K562 (cell line): ENCODE data around the gene ITGB2.

ENCODE experiments used
- BRCA1 ChIP-seq, 2 experiments: fragments of 450-650 bp in 1 of 2; sonication (generic) in 1 of 2; formaldehyde crosslinking in 1 of 2; IDR thresholded peaks; 2 replicates each; pipeline versions ENCODE4 v1.5.0 to v1.6.1; 2017 to 2020; ENCODE audit warnings: mild to moderate bottlenecking in 1 of 2, missing genetic modification reagents in 1 of 2
- EP300 ChIP-seq: IDR thresholded peaks from 2 replicates; pipeline ENCODE4 v1.6.1; 2012; ENCODE audit warnings: low read length, improper control_type of control experiment
- HMBOX1 ChIP-seq: sonication (generic); IDR thresholded peaks from 2 replicates; pipeline ENCODE4 v1.6.1; 2016
- KAT2B ChIP-seq: IDR thresholded peaks from one replicate; pipeline ENCODE4 v1.6.1; 2012; ENCODE audit warnings: low read depth, mild to moderate bottlenecking, control low read depth, inconsistent platforms, low read length, moderate library complexity
- PHB2 ChIP-seq: fragments of 450-650 bp; IDR thresholded peaks from 2 replicates; pipeline ENCODE4 v1.6.1; 2017; ENCODE audit warnings: low read depth
- POLR2AphosphoS5 ChIP-seq: IDR thresholded peaks from 2 replicates; pipeline ENCODE4 v1.6.1; 2011; ENCODE audit warnings: mild to moderate bottlenecking, low read depth, low read length, moderate library complexity; ENCODE audit not compliant: control insufficient read depth, insufficient read depth
- U2AF2 ChIP-seq: fragments of 200-400 bp; formaldehyde crosslinking; optimal IDR thresholded peaks from 2 replicates; pipeline ENCODE3; 2017; ENCODE audit warnings: low read depth, mild to moderate bottlenecking, low read length
- ZFX ChIP-seq: sonication (generic); formaldehyde crosslinking; IDR thresholded peaks from 2 replicates; pipeline ENCODE4 v1.8.0; 2022; ENCODE audit warnings: mild to moderate bottlenecking, missing genetic modification reagents, moderate library complexity
- ZNF76 ChIP-seq: fragments of 250-450 bp; sonication (Bioruptor Pico); IDR thresholded peaks from 2 replicates; pipeline ENCODE4 v1.4.0; 2020; ENCODE audit warnings: mild to moderate bottlenecking, moderate library complexity, borderline replicate concordance
- TF ChIP-seq, protein P1 (sequence below), 2 experiments: fragments of 450-650 bp; IDR thresholded peaks; 2 replicates each; pipeline ENCODE4 v1.6.1; 2016; ENCODE audit warnings: mild to moderate bottlenecking in 2 of 2, borderline replicate concordance in 1 of 2, low read depth in 1 of 2, moderate library complexity in 1 of 2
- TF ChIP-seq, protein P2 (sequence below): sonication (generic); formaldehyde crosslinking; IDR thresholded peaks from 2 replicates; pipeline ENCODE4 v1.8.1; 2023; ENCODE audit warnings: mild to moderate bottlenecking, missing genetic modification reagents

- TF ChIP-seq PHB2 (no peak), EP300 (no peak), ZNF76 (CRISPR knock-in tag) (no peak), ZFX (CRISPR knock-in tag) (no peak), BRCA1 (IDR thresholded peaks at IDR 0.05) (no peak), BRCA1 (CRISPR knock-in tag; IDR thresholded peaks at IDR 0.05) (no peak), POLR2AphosphoS5 (no peak), KAT2B (no peak), U2AF2 (no peak), HMBOX1 (no peak)
- TF ChIP-seq, protein P1, sequence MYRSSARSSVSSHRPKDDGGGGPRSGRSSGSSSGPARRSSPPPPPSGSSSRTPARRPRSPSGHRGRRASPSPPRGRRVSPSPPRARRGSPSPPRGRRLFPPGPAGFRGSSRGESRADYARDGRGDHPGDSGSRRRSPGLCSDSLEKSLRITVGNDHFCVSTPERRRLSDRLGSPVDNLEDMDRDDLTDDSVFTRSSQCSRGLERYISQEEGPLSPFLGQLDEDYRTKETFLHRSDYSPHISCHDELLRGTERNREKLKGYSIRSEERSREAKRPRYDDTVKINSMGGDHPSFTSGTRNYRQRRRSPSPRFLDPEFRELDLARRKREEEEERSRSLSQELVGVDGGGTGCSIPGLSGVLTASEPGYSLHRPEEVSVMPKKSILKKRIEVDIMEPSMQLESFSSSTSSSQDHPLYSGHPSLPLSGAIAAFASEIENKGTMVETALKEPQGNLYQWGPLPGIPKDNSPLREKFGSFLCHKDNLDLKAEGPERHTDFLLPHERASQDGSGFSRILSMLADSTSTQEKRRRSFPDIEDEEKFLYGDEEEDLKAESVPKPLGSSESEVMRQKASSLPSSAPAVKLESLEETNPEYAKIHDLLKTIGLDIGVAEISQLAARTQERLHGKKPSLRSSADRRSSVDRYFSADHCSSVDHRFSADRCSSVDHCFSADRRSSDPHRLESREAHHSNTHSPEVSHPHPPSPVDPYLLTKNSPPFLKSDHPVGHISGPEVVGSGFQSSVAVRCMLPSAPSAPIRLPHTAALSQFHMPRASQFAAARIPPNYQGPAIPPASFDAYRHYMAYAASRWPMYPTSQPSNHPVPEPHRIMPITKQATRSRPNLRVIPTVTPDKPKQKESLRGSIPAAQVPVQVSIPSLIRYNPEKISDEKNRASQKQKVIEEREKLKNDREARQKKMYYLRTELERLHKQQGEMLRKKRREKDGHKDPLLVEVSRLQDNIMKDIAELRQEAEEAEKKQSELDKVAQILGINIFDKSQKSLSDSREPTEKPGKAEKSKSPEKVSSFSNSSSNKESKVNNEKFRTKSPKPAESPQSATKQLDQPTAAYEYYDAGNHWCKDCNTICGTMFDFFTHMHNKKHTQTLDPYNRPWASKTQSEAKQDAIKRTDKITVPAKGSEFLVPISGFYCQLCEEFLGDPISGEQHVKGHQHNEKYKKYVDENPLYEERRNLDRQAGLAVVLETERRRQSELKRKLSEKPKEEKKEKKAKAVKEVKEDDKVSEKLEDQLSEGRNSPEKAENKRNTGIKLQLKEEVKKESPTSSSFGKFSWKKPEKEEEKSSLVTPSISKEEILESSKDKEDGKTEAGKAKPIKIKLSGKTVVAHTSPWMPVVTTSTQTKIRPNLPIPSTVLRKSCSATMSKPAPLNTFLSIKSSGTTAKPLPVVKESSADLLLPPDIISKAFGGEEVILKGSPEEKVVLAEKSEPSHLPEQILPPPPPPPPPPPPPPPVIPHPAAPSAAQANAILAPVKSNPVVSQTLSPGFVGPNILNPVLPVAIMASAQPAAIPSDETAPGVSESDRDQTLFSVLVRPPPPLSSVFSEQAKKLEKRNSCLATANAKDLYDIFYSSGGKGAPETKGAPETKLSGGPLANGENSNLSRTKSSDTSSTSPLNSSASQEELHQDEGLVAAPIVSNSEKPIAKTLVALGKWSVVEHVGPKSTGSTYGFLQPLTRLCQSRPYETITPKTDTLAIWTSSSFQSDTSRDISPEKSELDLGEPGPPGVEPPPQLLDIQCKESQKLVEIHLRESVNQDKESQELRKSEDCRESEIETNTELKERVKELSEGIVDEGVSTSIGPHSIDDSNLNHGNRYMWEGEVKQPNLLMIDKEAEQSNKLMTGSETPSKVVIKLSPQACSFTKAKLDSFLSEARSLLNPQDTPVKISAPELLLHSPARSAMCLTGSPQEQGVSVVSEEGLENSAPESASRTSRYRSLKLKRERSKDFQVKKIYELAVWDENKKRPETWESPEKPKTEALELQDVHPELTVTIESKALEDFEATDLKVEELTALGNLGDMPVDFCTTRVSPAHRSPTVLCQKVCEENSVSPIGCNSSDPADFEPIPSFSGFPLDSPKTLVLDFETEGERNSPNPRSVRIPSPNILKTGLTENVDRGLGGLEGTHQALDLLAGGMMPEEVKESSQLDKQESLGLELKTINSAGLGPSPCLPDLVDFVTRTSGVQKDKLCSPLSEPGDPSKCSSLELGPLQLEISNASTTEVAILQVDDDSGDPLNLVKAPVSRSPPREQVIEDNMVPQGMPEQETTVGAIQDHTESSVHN (IDR thresholded peaks at IDR 0.05; ENCODE audit: borderline replicate concordance in 1 of 2, low read depth in 1 of 2): no peak
- TF ChIP-seq, protein P2, sequence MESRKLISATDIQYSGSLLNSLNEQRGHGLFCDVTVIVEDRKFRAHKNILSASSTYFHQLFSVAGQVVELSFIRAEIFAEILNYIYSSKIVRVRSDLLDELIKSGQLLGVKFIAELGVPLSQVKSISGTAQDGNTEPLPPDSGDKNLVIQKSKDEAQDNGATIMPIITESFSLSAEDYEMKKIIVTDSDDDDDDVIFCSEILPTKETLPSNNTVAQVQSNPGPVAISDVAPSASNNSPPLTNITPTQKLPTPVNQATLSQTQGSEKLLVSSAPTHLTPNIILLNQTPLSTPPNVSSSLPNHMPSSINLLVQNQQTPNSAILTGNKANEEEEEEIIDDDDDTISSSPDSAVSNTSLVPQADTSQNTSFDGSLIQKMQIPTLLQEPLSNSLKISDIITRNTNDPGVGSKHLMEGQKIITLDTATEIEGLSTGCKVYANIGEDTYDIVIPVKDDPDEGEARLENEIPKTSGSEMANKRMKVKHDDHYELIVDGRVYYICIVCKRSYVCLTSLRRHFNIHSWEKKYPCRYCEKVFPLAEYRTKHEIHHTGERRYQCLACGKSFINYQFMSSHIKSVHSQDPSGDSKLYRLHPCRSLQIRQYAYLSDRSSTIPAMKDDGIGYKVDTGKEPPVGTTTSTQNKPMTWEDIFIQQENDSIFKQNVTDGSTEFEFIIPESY (CRISPR knock-in tag): no peak
These were observed 39.7 kb upstream of the ITGB2 start for GRCh38 chr21:44960141-44961092.
